Stimulated activated CD4-positive, alpha-beta T cell treated with anti-CD3 and anti-CD28 coated beads, TNF-alpha, amount 100 ng/mL, for 48 hours (primary cell): Measurements from ENCODE around the gene MCRIP1.
A peak's percentile ranks its signal among the peaks of the same experiment; 100 is the strongest.

Source experiments
- DNase-seq, 3 donors: peaks; one replicate each; pipeline ENCODE4 v3.0.0-alpha.2; 2020; ENCODE audit warnings: low read depth in 3 of 3

Gene MCRIP1

DNA sequence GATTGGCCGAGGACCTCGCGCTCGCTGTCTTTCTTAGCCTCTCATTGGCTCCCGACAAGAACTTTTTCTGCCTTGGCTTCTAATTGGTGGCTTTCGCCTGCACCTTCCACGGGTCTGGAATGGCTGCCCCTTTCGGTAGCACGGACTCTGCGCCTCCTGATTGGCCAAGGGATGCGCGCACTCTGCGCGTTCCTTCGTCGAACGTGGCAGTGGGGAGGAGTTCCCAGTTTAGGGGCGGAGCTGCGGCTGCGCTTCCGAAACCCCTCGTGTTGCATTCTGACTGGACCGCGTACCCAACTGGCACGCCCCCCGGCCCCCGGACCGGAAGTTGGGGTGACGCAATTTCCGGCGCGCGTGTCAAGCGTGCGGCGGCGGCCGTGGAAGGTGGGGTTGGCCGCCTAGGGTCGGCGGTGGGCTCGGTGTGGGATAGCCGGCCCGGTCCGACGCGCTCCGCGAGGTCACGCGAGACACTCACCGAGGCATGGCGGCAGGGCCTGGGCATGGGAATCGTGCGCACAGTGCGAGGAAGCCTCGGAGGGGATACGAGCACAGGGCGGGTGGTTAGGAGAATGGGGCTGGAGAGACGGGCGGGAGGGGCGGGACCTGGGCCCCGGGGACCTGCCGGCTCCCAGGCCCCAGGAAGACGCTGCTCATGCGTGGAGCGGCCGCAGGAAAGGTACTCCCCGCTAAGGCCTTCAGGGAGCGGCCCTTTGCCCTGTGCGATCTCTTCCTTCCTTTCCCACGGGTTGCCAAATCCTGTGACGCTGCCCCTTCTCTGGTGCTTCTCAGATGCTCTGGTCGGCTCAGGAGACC, 27.9 kb upstream of the MCRIP1 start:
- DNase-seq, result peak; percentile 98 to 99 (median 99)

- DNase-seq, result no peak
Measured at GRCh38 chr17:81859906-81860755, 27.0 kb upstream of the MCRIP1 start, which contains the start of gene P4HB. TSS of gene P4HB (minus strand) at chr17:81860535. CDS start at chr17:81860471, 64 bp downstream.

DNA sequence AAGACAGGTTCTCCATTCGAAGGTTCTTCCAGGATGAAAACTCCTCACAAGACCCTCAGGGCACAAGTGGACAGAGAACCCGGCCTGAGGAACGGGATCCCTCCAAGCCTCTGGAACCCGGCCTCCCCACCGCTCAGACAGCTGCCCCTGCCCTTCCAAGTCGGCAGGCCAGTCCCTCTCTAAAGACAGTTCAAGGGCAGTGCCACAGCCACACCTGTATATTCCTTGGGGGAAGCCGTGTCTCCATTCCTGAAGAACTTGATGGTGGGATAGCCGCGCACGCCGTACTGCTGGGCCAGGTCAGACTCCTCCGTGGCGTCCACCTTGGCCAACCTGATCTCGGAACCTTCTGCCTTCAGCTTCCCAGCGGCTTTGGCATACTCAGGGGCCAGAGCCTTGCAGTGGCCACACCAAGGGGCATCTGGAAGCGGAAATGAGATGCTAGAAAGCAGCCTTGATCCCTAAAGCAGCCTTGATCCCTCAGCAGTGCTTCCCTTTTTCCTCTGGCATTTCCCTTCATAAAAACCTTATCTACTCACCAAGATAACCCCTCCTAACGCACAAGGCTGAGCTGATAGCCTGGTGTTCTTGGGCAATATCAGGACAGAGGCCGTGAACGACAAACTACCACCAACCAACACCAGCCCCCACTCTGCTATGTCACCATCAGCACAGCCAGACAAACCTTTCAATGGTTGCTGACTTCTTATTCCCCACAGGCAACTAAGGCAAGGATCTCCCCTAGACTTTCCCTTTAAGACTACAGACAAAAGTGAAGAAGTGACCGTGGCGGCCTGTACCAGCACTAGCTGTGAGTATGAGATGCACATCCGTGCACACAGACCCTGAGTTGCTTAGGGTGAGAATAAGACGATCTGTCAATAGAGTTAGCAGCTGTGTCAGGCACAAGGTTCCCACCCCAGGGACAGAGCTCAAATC, 26.1 kb upstream of the MCRIP1 start:
- no peak for DNase-seq

- DNase-seq, result no peak
Measured at GRCh38 chr17:81858170-81858966, 25.3 kb upstream of the MCRIP1 start.

GRCh38 chr17:81854974-81855774, 22.1 kb upstream of the MCRIP1 start:
- no peak for DNase-seq

- DNase-seq, result no peak
Measured at GRCh38 chr17:81852237-81852636, 19.1 kb upstream of the MCRIP1 start.

DNA sequence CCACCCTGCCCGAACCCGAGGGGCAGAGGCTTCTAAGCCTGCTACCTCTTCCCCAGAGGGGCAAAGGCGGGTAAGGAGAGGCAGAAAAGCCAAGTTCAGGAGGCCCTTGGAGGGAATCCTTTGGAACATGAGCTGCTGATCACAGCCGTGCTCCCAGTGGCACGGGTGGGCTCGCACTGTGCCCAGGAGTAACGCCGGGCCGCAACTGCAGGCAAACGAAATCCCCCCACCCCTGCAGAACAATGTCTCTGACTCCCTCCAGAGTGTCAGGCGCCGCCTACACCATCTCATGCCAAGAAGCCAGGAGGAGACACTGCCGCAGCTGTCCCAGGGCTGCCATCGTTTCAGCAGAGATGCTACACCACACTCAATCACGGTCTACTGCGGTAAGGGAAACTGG, 18.3 kb upstream of the MCRIP1 start:
- DNase-seq, result no peak

- DNase-seq, result no peak
Measured at GRCh38 chr17:81849457-81849856, 16.4 kb upstream of the MCRIP1 start.

- DNase-seq, result no peak
Measured at GRCh38 chr17:81846743-81847689, 13.9 kb upstream of the MCRIP1 start.

DNA sequence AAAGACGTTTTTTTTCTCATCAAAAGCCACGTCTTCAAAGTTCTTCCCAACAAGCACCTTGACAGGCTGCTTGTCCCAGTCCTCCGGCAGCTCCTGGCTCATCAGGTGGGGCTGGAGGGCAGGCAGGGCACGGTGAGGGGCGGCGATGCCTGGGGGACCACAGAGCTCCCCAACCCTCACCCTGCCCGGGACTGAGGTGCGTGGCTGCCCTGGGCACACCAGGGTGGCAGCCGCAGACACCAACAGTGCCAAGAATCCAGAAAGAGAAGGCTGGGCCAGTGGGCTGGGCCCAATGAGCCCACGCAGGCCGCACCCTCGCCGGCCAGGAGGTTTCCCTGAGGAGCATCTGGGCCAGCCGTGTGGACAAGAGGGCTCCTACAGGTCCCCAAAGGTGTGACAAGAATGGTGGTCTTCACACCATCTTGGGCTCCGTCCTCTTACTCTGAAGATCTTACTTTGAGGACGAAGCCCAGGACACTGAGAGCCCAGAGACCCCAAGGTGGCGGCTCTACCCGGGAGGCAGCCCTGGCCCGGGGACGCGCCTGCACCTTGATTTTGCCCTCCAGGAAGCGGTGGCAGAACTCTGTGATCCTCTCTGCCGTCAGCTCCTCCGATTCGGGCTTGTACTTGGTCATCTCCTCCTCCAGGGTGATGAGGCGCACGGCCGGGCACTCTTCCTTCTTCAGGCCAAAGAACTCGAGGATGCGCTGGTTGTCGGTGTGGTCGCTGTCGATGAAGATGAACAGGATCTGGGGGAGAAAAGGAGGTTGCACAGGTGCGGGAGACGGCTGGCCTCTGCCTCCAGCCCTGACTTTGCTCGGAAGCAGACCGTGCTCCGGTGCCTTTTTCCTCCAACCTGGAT, 13.0 kb upstream of the MCRIP1 start:
- no peak for DNase-seq

- no peak for DNase-seq
Measured at GRCh38 chr17:81845361-81845760, 12.3 kb upstream of the MCRIP1 start.

DNA sequence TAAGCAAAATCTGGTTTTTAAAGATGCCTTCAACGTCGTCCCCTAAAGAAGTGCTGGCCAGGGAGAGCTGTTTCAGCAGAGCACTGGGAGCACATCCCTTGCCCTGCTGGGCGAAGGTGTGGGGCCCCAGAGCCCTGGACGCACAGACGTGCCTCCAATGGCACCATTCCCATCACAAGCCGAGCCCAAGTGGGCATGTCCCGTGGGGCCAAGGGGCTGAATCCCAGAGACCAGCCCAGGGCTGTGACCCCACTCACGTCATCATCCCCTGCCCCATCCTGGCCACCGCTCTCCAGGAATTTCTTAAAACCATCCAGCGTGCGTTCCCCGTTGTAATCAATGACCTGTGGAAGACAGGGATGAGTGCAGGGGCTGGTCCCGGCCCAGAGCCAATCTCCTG, 11.8 kb upstream of the MCRIP1 start:
- no peak for DNase-seq

DNA sequence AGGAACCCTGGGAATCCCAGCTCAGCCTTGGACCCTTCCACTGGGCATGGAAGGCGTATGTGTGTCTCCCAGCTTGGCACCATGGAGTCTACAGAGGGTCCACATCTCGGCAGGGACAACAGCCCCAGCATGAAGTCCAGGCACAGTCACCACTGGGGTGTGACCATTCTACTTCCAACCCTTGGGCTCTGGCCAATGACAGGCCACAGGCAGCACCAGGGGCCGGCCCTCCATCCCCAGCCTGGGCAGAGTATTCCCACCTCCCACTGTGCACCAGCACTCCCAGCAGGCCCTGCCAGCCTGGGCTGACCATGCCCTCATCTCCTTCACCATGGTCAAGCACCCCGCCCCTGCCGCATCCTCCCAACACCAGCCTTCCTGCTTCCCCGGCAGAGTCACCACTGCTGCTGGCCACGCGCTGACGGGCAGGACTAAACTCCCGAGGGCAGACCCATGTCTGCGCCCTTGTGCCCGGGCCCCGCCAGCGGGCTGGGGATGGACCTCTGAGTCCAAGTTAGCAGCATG, 11.3 kb upstream of the MCRIP1 start:
- DNase-seq, result no peak

GRCh38 chr17:81843713-81844326, 10.7 kb upstream of the MCRIP1 start:
- no peak for DNase-seq

- DNase-seq, result no peak
Measured at GRCh38 chr17:81842725-81843504, 9.8 kb upstream of the MCRIP1 start.

GRCh38 chr17:81842378-81842724, 9.3 kb upstream of the MCRIP1 start:
- no peak for DNase-seq

DNA sequence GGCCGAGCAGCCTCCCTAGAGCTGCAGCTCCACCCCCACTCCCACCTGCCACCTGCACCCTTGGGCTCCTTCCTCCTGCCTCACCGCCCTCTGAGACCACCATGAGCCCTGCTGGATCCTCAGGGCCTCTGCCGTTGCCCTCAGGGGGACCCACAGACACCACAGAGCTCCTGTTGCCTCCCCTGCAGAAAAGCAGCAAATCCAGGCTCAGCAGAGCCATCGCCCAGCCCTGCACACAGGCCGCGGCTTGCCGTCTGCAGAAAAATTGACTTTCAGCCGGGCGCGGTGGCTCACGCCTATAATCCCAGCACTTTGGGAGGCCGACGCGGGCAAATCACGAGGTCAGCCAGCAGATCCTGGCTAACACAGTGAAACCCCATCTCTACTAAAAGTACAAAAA, 8.8 kb upstream of the MCRIP1 start:
- DNase-seq, result no peak
